ENCODE results near the gene CD274. TPM values are rescaled to one million over a fixed set of nuclear protein-coding genes. Genes with fewer than 3 reads are reported as not detected.
A peak's percentile ranks its signal among the peaks of the same experiment; 100 is the strongest.

CD274 gene
- total and polyA plus RNA-seq, 10 of the 15 experiments (the other 5 are each of a cell fraction or from before 2014, with no cell fraction given) = 9.4 to 128 (median 24.6) TPM

GRCh38 chr9:5511935-5512580 lies 61.7 kb downstream of the CD274 start (continued):
- TF ChIP-seq, protein P1, sequence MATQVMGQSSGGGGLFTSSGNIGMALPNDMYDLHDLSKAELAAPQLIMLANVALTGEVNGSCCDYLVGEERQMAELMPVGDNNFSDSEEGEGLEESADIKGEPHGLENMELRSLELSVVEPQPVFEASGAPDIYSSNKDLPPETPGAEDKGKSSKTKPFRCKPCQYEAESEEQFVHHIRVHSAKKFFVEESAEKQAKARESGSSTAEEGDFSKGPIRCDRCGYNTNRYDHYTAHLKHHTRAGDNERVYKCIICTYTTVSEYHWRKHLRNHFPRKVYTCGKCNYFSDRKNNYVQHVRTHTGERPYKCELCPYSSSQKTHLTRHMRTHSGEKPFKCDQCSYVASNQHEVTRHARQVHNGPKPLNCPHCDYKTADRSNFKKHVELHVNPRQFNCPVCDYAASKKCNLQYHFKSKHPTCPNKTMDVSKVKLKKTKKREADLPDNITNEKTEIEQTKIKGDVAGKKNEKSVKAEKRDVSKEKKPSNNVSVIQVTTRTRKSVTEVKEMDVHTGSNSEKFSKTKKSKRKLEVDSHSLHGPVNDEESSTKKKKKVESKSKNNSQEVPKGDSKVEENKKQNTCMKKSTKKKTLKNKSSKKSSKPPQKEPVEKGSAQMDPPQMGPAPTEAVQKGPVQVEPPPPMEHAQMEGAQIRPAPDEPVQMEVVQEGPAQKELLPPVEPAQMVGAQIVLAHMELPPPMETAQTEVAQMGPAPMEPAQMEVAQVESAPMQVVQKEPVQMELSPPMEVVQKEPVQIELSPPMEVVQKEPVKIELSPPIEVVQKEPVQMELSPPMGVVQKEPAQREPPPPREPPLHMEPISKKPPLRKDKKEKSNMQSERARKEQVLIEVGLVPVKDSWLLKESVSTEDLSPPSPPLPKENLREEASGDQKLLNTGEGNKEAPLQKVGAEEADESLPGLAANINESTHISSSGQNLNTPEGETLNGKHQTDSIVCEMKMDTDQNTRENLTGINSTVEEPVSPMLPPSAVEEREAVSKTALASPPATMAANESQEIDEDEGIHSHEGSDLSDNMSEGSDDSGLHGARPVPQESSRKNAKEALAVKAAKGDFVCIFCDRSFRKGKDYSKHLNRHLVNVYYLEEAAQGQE (IDR thresholded peaks at IDR 0.05; ENCODE audit: low read depth, low read length) = peak; percentile 70
- TF ChIP-seq NKRF (conservative IDR thresholded peaks at IDR 0.05) (0 out of 2 replicates have a peak, but pooled peaks have one; percentile 22), BHLHE40 (IDR thresholded peaks at IDR 0.05; ENCODE audit: borderline replicate concordance in 1 of 2, low read depth in 2 of 2, low read length in 1 of 2) (no peak), BRCA1 (IDR thresholded peaks at IDR 0.05; ENCODE audit: low read depth, low read length) (no peak), E4F1 (IDR thresholded peaks at IDR 0.05; ENCODE audit: borderline replicate concordance, partially characterized antibody) (no peak), YBX1 (IDR thresholded peaks at IDR 0.05) (no peak), ZZZ3 (IDR thresholded peaks at IDR 0.05; ENCODE audit: control insufficient read depth, insufficient read length, low read depth) (no peak), SP1 (IDR thresholded peaks at IDR 0.05; ENCODE audit: low read depth, low read length) (no peak)

Data from GM12878 (cell line).